Endodermal cell (in vitro differentiated cells): ENCODE measurements around the gene VAPB. TPM values are rescaled to one million over a fixed set of nuclear protein-coding genes. Genes with fewer than 3 reads are reported as not detected.

Source experiments
- DNase-seq: peaks from one replicate; pipeline ENCODE4 v3.0.0-alpha.2; 2017
- H3K27ac ChIP-seq: 2 replicates; pipeline ENCODE4 v1.5.1; 2013; ENCODE audit warnings: mild to moderate bottlenecking, low read depth, low read length, moderate library complexity
- H3K27me3 ChIP-seq: 2 replicates; pipeline ENCODE4 v1.6.1; 2013; ENCODE audit warnings: mild to moderate bottlenecking, low read length, moderate library complexity; ENCODE audit not compliant: insufficient read depth, control insufficient read depth, poor library complexity, severe bottlenecking
- H3K36me3 ChIP-seq: 2 replicates; pipeline ENCODE4 v1.7.0; 2013; ENCODE audit warnings: mild to moderate bottlenecking, low read length, moderate library complexity; ENCODE audit not compliant: control insufficient read depth, insufficient read depth
- H3K4me1 ChIP-seq: one replicate; pipeline ENCODE4 v1.7.0; 2013; ENCODE audit warnings: low read length; ENCODE audit not compliant: control insufficient read depth, insufficient read depth
- H3K4me3 ChIP-seq: 2 replicates; pipeline ENCODE4 v1.5.1; 2013; ENCODE audit warnings: mild to moderate bottlenecking, low read length, moderate library complexity
- H3K9ac ChIP-seq: 2 replicates; pipeline ENCODE4 v1.6.1; 2013; ENCODE audit warnings: mild to moderate bottlenecking, low read length, moderate library complexity; ENCODE audit not compliant: poor library complexity, severe bottlenecking; ENCODE audit errors: extremely low read depth
- H3K9me3 ChIP-seq: 2 replicates; pipeline ENCODE4 v1.6.1; 2013; ENCODE audit warnings: mild to moderate bottlenecking, low read length, moderate library complexity; ENCODE audit not compliant: control insufficient read depth
- H3K27ac Mint-ChIP-seq: 2 replicates; pipeline ENCODE4 v1.8.0; 2020; ENCODE audit warnings: mixed read lengths
- H3K27me3 Mint-ChIP-seq: 2 replicates; pipeline ENCODE4 v1.8.0; 2021; ENCODE audit warnings: mild to moderate bottlenecking, mixed read lengths; ENCODE audit not compliant: insufficient read depth
- H3K36me3 Mint-ChIP-seq: 2 replicates; pipeline ENCODE4 v1.8.0; 2020; ENCODE audit warnings: low read depth, mixed read lengths
- H3K4me1 Mint-ChIP-seq: 2 replicates; pipeline ENCODE4 v1.8.0; 2020; ENCODE audit warnings: mixed read lengths
- H3K4me3 Mint-ChIP-seq: 2 replicates; pipeline ENCODE4 v1.8.0; 2020; ENCODE audit warnings: mild to moderate bottlenecking, moderate library complexity, mixed read lengths
- H3K9me3 Mint-ChIP-seq: 2 replicates; pipeline ENCODE4 v1.8.0; 2020; ENCODE audit warnings: mild to moderate bottlenecking, mixed read lengths
- WGBS, 2 experiments: methylation state at CpG; one replicate each; pipeline versions ENCODE4 v1.1.5 to v1.1.7; 2013; ENCODE audit warnings: missing lambda C conversion rate in 2 of 2, mixed read lengths in 1 of 2; ENCODE audit not compliant: insufficient coverage in 1 of 2, insufficient read length in 1 of 2; 5-methylcytosine and 5-hydroxymethylcytosine counted together
- total RNA-seq, 2 donors: library from RNA; stranded (reverse); fragmentation: NEBNext Ultra II Directional in 1 of 2; extraction: Animal tissue kit (Norgen Biotek cat#: 25700) in 1 of 2; gene quantifications; 2 replicates in 1 of 2; 3 replicates in 1 of 2; pipeline ENCODE4 v1.2.1, GENCODE V29; 2021
- TF ChIP-seq, protein P1 (sequence below): fragments of 200-600 bp; sonication (generic); conservative IDR thresholded peaks from 2 replicates; pipeline ENCODE4 v1.5.0; 2021; ENCODE audit warnings: antibody characterized with exemption, mild to moderate bottlenecking

Gene VAPB
- total RNA-seq, 2 donors from 2014 or later: 47.3 to 47.5 TPM

- DNase-seq: peak; percentile 43
- 96 to 97% methylated on average over 8 to 28 of the region's 28 CpGs for WGBS, 2 experiments
- peaks cover 5% of the 10 kb centered on the region for H3K36me3 Mint-ChIP-seq
These were observed 78.8 kb downstream of the VAPB start for GRCh38 chr20:58467572-58468527.

DNA sequence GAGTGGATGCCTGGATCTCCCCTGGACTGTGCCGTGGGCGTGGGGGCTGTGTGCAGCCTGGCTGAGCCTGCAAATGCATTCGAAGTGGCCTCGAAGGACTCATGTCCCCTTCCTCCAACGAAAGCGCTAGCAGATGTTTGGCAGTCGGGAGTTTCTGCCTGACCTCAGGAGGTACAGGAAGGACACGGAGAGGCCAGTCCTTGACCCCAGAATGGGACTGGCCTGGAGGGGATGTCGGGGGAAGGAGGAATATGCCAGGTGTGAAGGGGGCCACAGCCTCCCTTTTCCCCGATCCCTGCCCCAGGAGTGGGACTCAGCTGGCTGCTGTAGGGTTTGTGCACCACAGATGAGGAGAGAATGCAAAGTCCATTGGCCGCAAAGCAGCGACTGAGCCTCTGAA lies 80.6 kb downstream of the VAPB start:
- Mint-ChIP-seq H3K4me1 (peaks cover 5% of the 10 kb centered on the region), H3K27ac (no peak overlapping the region), H3K9me3 (no peaks in the 10 kb centered on the region), H3K4me3 (no peak overlapping the region), H3K36me3 (no peaks in the 10 kb centered on the region), H3K27me3 (no peaks in the 10 kb centered on the region)
- no peaks in the 10 kb centered on the region for H3K36me3 ChIP-seq
- no peak overlapping the region for H3K27ac ChIP-seq
- no peaks in the 10 kb centered on the region for H3K4me1 ChIP-seq
- H3K9ac ChIP-seq: no peak overlapping the region
- TF ChIP-seq, protein P1, sequence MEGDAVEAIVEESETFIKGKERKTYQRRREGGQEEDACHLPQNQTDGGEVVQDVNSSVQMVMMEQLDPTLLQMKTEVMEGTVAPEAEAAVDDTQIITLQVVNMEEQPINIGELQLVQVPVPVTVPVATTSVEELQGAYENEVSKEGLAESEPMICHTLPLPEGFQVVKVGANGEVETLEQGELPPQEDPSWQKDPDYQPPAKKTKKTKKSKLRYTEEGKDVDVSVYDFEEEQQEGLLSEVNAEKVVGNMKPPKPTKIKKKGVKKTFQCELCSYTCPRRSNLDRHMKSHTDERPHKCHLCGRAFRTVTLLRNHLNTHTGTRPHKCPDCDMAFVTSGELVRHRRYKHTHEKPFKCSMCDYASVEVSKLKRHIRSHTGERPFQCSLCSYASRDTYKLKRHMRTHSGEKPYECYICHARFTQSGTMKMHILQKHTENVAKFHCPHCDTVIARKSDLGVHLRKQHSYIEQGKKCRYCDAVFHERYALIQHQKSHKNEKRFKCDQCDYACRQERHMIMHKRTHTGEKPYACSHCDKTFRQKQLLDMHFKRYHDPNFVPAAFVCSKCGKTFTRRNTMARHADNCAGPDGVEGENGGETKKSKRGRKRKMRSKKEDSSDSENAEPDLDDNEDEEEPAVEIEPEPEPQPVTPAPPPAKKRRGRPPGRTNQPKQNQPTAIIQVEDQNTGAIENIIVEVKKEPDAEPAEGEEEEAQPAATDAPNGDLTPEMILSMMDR: no peak
- 90 to 97% methylated on average over 11 to 12 of the region's 12 CpGs for WGBS, 2 experiments
- H3K9me3 ChIP-seq: no peaks in the 10 kb centered on the region
- no peaks in the 10 kb centered on the region for H3K27me3 ChIP-seq
- no peak overlapping the region for H3K4me3 ChIP-seq
- DNase-seq: peak; percentile 24

More at GRCh38 chr20:58467572-58468527, 78.8 kb downstream of the VAPB start:
- Histone ChIP-seq H3K9me3 (no peaks in the 10 kb centered on the region), H3K27me3 (no peaks in the 10 kb centered on the region), H3K9ac (no peak overlapping the region), H3K4me1 (no peaks in the 10 kb centered on the region), H3K27ac (no peak overlapping the region), H3K4me3 (no peak overlapping the region), H3K36me3 (no peaks in the 10 kb centered on the region)
- TF ChIP-seq, protein P1: no peak
- no peak overlapping the region for H3K4me3 Mint-ChIP-seq
- H3K9me3 Mint-ChIP-seq: peaks cover 5% of the 10 kb centered on the region
- H3K4me1 Mint-ChIP-seq: peaks cover 19% of the 10 kb centered on the region
- H3K27me3 Mint-ChIP-seq: no peaks in the 10 kb centered on the region
- no peak overlapping the region for H3K27ac Mint-ChIP-seq

DNA sequence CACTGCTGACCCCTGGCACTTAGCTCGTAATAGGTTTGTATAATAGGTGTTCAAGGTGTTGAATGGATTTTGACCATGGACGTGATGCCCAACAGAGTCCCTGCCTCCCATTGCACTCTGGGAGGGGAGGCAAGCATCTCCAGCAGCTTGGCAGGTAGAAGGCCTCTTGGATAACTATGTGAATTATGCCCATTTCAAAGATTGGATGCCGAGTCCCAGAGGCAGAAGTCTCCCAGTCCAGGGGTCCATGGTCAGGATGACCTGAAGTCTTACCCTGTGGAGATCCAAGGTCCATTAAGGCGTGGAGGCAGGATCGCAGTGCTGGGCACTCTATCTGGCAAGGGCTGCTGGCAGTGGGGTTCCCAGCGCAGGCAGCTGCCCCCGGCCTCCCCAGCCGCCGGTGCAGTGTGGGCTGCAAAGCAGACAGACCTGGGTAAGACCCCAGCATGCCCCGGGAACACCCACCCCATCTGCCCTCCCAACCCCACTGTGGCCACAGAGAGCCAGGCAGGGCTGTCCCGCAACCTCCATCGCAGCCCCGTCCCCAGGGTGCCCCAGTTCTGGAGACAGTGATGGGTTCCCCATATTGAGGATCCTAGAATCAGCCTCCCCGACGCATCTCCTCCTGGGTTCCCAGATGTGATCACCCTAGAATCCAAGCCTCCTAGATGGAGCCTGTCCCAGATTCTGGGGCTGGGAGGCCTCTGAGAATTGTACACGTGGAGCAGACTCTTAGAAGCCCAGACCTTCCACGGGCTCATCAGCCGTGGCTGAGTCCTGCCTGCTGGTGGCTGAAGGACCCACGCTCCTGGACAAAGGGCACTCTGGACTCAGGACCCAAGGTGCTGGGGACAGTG lies 81.5 kb downstream of the VAPB start:
- Histone ChIP-seq H3K4me1 (no peaks in the 10 kb centered on the region), H3K9me3 (no peaks in the 10 kb centered on the region), H3K4me3 (no peak overlapping the region), H3K27ac (no peak overlapping the region), H3K27me3 (no peaks in the 10 kb centered on the region), H3K9ac (no peak overlapping the region), H3K36me3 (no peaks in the 10 kb centered on the region)
- Mint-ChIP-seq H3K27me3 (no peaks in the 10 kb centered on the region), H3K4me1 (peaks cover 1% of the 10 kb centered on the region), H3K36me3 (no peaks in the 10 kb centered on the region), H3K9me3 (no peaks in the 10 kb centered on the region), H3K4me3 (no peak overlapping the region), H3K27ac (peak overlapping the region; percentile 26)
- 94 to 96% methylated on average over 8 to 19 of the region's 19 CpGs for WGBS, 2 experiments
- TF ChIP-seq, protein P1: no peak
- peak; percentile 36 for DNase-seq
